NB4 (cell line): Measurements from ENCODE around the gene S100PBP.

Experiments
- DNase-seq: peaks from one replicate; pipeline ENCODE4 v3.0.0; 2010; ENCODE audit warnings: low read depth
- H3K4me3 ChIP-seq: one replicate; pipeline ENCODE4 v1.5.1; 2011; ENCODE audit warnings: mild to moderate bottlenecking, low read depth, low read length, moderate library complexity
- MYC ChIP-seq: IDR thresholded peaks from 2 replicates; pipeline ENCODE4 v1.6.1; 2011; ENCODE audit warnings: low read depth, low read length
- POLR2A ChIP-seq: IDR thresholded peaks from 2 replicates; pipeline ENCODE4 v1.6.1; 2011; ENCODE audit warnings: mild to moderate bottlenecking; ENCODE audit not compliant: insufficient read length; ENCODE audit errors: extremely low read depth
- TF ChIP-seq, protein P1 (sequence below): IDR thresholded peaks from 2 replicates; pipeline ENCODE4 v1.6.1; 2011; ENCODE audit warnings: low read depth, low read length
- TF ChIP-seq, protein P2 (sequence below): IDR thresholded peaks from one replicate; pipeline ENCODE4 v1.5.1; 2012; ENCODE audit warnings: low read depth, low read length

Gene S100PBP

DNA sequence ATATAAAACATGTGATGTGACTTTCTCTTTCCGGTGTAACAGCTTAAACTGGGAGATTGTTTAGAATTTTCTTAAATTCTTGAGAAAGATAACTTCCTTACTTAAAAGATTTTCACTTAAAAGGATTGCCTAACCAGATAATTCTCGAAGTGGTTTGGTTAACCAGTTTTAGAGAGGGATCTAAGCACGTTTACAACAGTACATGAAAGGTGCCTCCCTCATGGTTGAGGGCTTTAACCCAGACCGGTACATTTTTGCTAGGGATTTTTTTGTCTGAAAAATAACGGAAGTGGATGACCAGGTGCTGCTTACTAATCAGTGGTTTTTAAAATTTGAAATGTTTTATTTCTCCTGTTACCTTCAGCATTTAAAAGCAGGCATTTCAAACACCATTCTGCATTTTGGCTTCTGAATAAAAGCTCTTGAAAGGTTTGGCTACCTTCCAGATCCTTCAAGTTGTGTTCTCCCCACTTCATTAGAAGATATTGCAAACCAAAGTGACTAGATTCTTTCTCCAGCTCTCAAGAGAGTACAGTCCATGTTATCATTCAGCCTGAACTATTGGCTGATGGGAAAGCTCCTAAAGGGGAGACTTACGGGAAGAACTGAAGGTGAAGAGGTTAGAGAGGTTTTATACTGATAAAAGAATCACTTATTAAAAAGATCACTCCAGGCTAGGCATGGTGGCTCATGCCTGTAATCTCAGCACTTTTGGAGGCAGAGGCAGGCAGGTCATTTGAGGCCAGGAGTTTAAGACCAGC lies 12.8 kb downstream of the S100PBP start:
- no peak for TF ChIP-seq POLR2A
- TF ChIP-seq, protein P1, sequence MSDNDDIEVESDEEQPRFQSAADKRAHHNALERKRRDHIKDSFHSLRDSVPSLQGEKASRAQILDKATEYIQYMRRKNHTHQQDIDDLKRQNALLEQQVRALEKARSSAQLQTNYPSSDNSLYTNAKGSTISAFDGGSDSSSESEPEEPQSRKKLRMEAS: no peak
- TF ChIP-seq MYC: no peak
- TF ChIP-seq, protein P2, sequence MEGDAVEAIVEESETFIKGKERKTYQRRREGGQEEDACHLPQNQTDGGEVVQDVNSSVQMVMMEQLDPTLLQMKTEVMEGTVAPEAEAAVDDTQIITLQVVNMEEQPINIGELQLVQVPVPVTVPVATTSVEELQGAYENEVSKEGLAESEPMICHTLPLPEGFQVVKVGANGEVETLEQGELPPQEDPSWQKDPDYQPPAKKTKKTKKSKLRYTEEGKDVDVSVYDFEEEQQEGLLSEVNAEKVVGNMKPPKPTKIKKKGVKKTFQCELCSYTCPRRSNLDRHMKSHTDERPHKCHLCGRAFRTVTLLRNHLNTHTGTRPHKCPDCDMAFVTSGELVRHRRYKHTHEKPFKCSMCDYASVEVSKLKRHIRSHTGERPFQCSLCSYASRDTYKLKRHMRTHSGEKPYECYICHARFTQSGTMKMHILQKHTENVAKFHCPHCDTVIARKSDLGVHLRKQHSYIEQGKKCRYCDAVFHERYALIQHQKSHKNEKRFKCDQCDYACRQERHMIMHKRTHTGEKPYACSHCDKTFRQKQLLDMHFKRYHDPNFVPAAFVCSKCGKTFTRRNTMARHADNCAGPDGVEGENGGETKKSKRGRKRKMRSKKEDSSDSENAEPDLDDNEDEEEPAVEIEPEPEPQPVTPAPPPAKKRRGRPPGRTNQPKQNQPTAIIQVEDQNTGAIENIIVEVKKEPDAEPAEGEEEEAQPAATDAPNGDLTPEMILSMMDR: no peak
- no peak for DNase-seq
- no peak overlapping the region for H3K4me3 ChIP-seq

DNA sequence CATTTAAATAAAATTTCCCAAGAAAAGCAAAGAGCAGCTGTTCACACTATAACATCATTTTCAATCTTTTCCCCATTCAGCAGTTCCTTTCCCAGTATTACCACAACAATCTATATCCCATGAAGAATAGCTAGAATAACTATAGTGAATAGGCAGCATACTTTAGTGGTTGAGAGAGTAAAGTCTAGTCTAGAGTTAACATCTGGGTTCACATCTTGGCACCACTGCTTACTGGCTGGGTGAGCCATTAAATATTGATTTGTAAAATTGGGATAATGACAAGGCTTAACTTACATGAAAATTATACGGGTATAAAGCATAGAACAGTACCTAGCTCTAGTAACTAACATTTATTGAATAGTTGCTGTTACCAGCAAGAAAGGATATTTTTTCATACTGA lies 14.4 kb downstream of the S100PBP start:
- TF ChIP-seq, protein P2: no peak
- TF ChIP-seq, protein P1: no peak
- TF ChIP-seq POLR2A: no peak
- TF ChIP-seq MYC: no peak
- no peak overlapping the region for H3K4me3 ChIP-seq
- no peak for DNase-seq

DNA sequence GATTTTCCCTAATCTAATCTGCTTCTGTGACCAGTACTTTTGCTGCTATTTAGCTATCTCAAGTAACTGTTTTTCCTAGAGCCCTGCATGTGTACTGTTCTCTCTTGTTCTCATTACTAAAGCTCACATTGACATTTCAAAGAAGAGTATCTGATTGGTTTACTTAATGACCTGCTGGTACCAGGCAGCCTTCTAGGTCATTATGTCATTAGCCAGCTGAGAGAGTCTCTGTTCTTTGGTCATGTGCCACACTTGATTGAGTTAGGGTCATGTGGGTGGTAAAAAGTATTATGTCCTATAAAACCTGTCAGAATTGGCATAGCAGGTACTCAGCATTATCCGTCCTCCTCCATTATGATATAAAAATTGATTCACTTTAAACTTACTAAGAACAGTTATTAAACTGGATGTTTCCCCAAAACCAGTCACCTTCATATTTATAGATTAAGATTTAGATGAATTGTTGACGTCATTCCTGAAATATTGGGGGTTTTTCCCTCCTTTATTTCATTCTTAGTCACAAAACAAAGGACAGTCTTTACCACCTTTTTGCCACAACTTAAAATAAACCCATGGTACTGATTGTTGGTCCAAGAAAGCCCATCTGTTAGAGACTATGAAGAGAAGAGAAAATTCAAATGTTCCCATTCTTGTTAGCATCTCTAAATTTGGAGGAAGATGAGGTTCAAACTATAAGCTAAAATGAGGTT lies 31.1 kb downstream of the S100PBP start:
- no peak overlapping the region for H3K4me3 ChIP-seq
- no peak for DNase-seq
- TF ChIP-seq MYC (no peak), POLR2A (no peak)
- TF ChIP-seq, protein P1: no peak
- TF ChIP-seq, protein P2: no peak

DNA sequence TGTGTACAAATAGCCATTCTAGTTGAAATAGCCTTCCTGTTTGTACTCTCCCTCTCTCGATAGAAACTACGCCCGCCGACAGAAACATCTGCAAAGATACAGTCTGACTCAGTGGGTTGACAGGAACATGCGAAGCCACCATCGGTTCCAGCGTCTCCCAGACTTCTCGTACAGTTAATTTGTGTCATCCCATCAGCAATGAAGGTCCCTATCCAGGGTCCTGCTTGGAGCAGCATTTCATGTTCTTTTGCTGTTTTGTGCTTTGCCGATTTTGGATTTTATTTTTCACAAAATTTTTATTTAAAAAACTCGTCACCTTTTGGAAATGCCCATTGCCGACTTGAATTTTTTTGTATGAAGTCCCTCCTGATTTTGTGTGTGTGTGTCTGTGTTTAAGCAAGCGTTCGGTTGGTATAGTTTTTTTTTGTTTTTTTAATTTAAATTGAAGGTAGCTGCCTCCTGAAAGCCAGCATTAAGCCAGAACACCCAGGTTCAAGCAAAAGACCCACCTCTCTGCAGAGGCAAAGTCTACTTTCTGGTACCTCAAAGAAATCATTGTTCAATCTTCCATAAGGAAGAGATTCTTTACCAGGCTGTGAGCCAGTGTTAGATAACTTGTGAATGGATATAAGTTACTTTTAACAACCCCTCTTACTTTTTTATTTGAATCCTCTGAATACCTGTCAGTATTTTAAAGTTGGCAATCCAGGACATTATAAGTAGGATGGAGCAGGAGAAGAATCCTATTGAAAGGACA lies 38.6 kb downstream of the S100PBP start:
- H3K4me3 ChIP-seq: no peak overlapping the region
- no peak for DNase-seq
- TF ChIP-seq, protein P1: no peak
- no peak for TF ChIP-seq POLR2A
- TF ChIP-seq, protein P2: no peak
- TF ChIP-seq MYC: no peak

DNA sequence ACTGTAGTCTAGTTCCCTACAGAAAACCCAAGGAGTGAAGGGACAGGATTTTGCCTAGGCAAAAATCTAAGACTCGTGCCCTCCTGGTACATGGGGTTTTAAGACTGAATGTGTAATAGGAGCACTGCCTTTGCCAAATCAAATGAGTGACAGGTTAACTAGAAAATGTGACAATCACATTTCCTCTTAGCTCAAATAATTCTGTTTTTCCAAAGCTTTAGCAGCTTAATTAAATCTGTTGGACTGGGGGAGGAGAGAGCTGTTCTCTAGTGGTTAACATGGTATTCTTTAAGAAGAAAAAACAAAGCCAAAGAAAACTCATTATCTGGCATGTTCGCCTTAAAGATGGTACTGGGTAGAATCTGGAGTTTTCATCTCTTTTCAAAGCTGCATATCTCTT lies 40.7 kb downstream of the S100PBP start:
- TF ChIP-seq MYC: no peak
- TF ChIP-seq, protein P1: no peak
- H3K4me3 ChIP-seq: no peak overlapping the region
- no peak for DNase-seq
